OCI-LY1 (cell line): ENCODE results near the gene HMGB1.

Source experiments
- CTCF ChIP-seq: fragments of 200-600 bp; sonication (generic), shearing (Covaris generic); IDR thresholded peaks from 2 replicates; pipeline ENCODE4 v1.5.1; 2017; ENCODE audit warnings: mild to moderate bottlenecking, antibody characterized with exemption, low read length, moderate library complexity, mixed read lengths
- EZH2 ChIP-seq: fragments of 200-600 bp; sonication (generic), shearing (Covaris generic); IDR thresholded peaks from 2 replicates; pipeline ENCODE4 v1.8.0; 2017; ENCODE audit warnings: borderline replicate concordance, mixed run types, mild to moderate bottlenecking, antibody characterized with exemption, low read length, moderate library complexity, mixed read lengths

- no peak for TF ChIP-seq CTCF
- TF ChIP-seq EZH2: no peak
Measured at GRCh38 chr13:30448441-30448840, 17.3 kb downstream of the HMGB1 start.
